Parathyroid adenoma (tissue), 2 donors: ENCODE measurements around the gene ARHGEF7.
A peak's percentile ranks its signal among the peaks of the same experiment; 100 is the strongest.

Experiments used
- H2AFZ ChIP-seq: fragments of 300-600 bp; sonication (generic); one replicate; pipeline ENCODE4 v1.7.0; 2017; ENCODE audit warnings: antibody characterized with exemption, mild to moderate bottlenecking
- H3K27ac ChIP-seq: fragments of 300-600 bp; sonication (generic); one replicate; pipeline ENCODE4 v1.7.0; 2017
- H3K27me3 ChIP-seq: fragments of 300-600 bp; sonication (generic); one replicate; pipeline ENCODE4 v1.7.0; 2017; ENCODE audit warnings: low read length; ENCODE audit not compliant: control insufficient read depth, insufficient read depth
- H3K36me3 ChIP-seq: fragments of 300-600 bp; sonication (generic); one replicate; pipeline ENCODE4 v1.7.0; 2017; ENCODE audit warnings: low read length; ENCODE audit not compliant: control insufficient read depth, insufficient read depth
- H3K4me1 ChIP-seq: fragments of 300-600 bp; sonication (generic); one replicate; pipeline ENCODE4 v1.7.0; 2017; ENCODE audit warnings: control low read depth
- H3K4me2 ChIP-seq: fragments of 300-600 bp; sonication (generic); one replicate; pipeline ENCODE4 v1.7.0; 2017; ENCODE audit warnings: low read length
- H3K4me3 ChIP-seq: fragments of 300-600 bp; sonication (generic); one replicate; pipeline ENCODE4 v1.7.0; 2017; ENCODE audit warnings: low read depth, low read length
- H3K79me2 ChIP-seq: fragments of 300-600 bp; sonication (generic); one replicate; pipeline ENCODE4 v1.7.0; 2017; ENCODE audit warnings: control low read depth
- H3K9ac ChIP-seq: fragments of 300-600 bp; sonication (generic); one replicate; pipeline ENCODE4 v1.7.0; 2017; ENCODE audit warnings: mild to moderate bottlenecking
- H3K9me3 ChIP-seq: fragments of 300-600 bp; sonication (generic); one replicate; pipeline ENCODE4 v1.7.0; 2017; ENCODE audit warnings: low read length; ENCODE audit not compliant: control insufficient read depth
- CTCF ChIP-seq: fragments of 300-600 bp; sonication (generic); IDR thresholded peaks from one replicate; pipeline ENCODE4 v1.7.0; 2017; ENCODE audit warnings: antibody characterized with exemption, mild to moderate bottlenecking
- donor health status: primary hyperparathyroidism.

ARHGEF7 gene

GRCh38 chr13:111153279-111153976 is 38.3 kb downstream of the ARHGEF7 start:
- peak overlapping the region; percentile 93 for H3K27ac ChIP-seq
- H3K27me3 ChIP-seq: no peaks in the 10 kb centered on the region
- peaks cover 3% of the 10 kb centered on the region for H3K4me1 ChIP-seq
- peak overlapping the region; percentile 93 for H2AFZ ChIP-seq
- H3K9me3 ChIP-seq: no peaks in the 10 kb centered on the region
- no peaks in the 10 kb centered on the region for H3K79me2 ChIP-seq
- no peaks in the 10 kb centered on the region for H3K36me3 ChIP-seq
- peak overlapping the region; percentile 87 for H3K9ac ChIP-seq
- peak overlapping the region; percentile 74 for H3K4me3 ChIP-seq
- H3K4me2 ChIP-seq: peak overlapping the region; percentile 84
- no peak for TF ChIP-seq CTCF

- H3K9me3 ChIP-seq: no peaks in the 10 kb centered on the region
- H3K4me3 ChIP-seq: peak overlapping the region; percentile 74
- peak overlapping the region; percentile 87 for H3K9ac ChIP-seq
- peak overlapping the region; percentile 84 for H3K4me2 ChIP-seq
- H2AFZ ChIP-seq: peak overlapping the region; percentile 93
- no peak for TF ChIP-seq CTCF
- no peaks in the 10 kb centered on the region for H3K36me3 ChIP-seq
- H3K27ac ChIP-seq: peak overlapping the region; percentile 93
- H3K27me3 ChIP-seq: no peaks in the 10 kb centered on the region
- peaks cover 2% of the 10 kb centered on the region for H3K79me2 ChIP-seq
- H3K4me1 ChIP-seq: peaks cover 3% of the 10 kb centered on the region
Measured at GRCh38 chr13:111153977-111154332, 38.8 kb downstream of the ARHGEF7 start.

GRCh38 chr13:111156421-111156820 is 41.3 kb downstream of the ARHGEF7 start:
- no peak overlapping the region for H3K9ac ChIP-seq
- H3K4me3 ChIP-seq: no peak overlapping the region
- peaks cover 3% of the 10 kb centered on the region for H3K4me1 ChIP-seq
- H3K27me3 ChIP-seq: no peaks in the 10 kb centered on the region
- no peak overlapping the region for H2AFZ ChIP-seq
- H3K36me3 ChIP-seq: no peaks in the 10 kb centered on the region
- H3K9me3 ChIP-seq: no peaks in the 10 kb centered on the region
- H3K4me2 ChIP-seq: no peak overlapping the region
- peaks cover 21% of the 10 kb centered on the region for H3K79me2 ChIP-seq
- no peak for TF ChIP-seq CTCF
- H3K27ac ChIP-seq: no peak overlapping the region

- Histone ChIP-seq H3K4me3 (no peak overlapping the region), H3K79me2 (peaks cover 27% of the 10 kb centered on the region), H3K4me1 (no peaks in the 10 kb centered on the region), H3K9ac (no peak overlapping the region), H3K27me3 (no peaks in the 10 kb centered on the region), H3K36me3 (no peaks in the 10 kb centered on the region), H3K27ac (no peak overlapping the region), H3K4me2 (no peak overlapping the region), H3K9me3 (no peaks in the 10 kb centered on the region), H2AFZ (no peak overlapping the region)
- TF ChIP-seq CTCF: no peak
Measured at GRCh38 chr13:111158136-111158805, 43.2 kb downstream of the ARHGEF7 start.
